HCT116 (cell line): ENCODE data around the gene LRP1B. TPM values are rescaled to one million over a fixed set of nuclear protein-coding genes. Genes with fewer than 3 reads are reported as not detected.

Experiments used
- ATAC-seq: fragments of 200-7000 bp; cut with Tn5 transposase; 2 replicates; pipeline ENCODE4 v1.9.1; 2020; ENCODE audit warnings: mild to moderate bottlenecking, moderate library complexity
- BruUV-seq: library from RNA; stranded (reverse); fragments of 400-500 nt; replicated peaks from 2 replicates; lab custom pipeline; 2021; lab: Mats Ljungman, UMichigan
- CTCF ChIA-PET: fragments of 300-600 bp; sonication (Branson Sonifier 250); formaldehyde crosslinking; loops from one replicate; lab custom pipeline; 2021; ENCODE audit warnings: antibody characterized with exemption; lab: Charles Lee
- POLR2A ChIA-PET: fragments of 300-600, 350-600 bp; sonication (Branson Sonifier 250); formaldehyde crosslinking; loops from one replicate; lab custom pipeline; 2021; ENCODE audit warnings: antibody characterized with exemption; lab: Charles Lee
- RAD21 ChIA-PET, 2 experiments: fragments of 300-600 bp; sonication (Branson Sonifier 250); formaldehyde crosslinking; loops; one replicate each; lab custom pipeline; 2023; ENCODE audit warnings: low total read pairs in 2 of 2; ENCODE audit not compliant: uncharacterized antibody in 2 of 2, unreplicated experiment in 2 of 2, low non-redundant PET in 1 of 2; lab: Charles Lee
- DNase-seq: peaks from one replicate; pipeline ENCODE4 v3.0.0-alpha.2; 2010; ENCODE audit warnings: low read depth, low spot score
- H2AFZ ChIP-seq: fragments of 200-600 bp; shearing (Covaris generic), sonication (generic); 2 replicates; pipeline ENCODE4 v1.6.1; 2017; ENCODE audit warnings: low read depth, mixed run types, mixed read lengths, antibody characterized with exemption, low read length; ENCODE audit not compliant: poor library complexity, severe bottlenecking
- H3K27ac ChIP-seq: 2 replicates; pipeline ENCODE4 v1.5.1; 2012; ENCODE audit warnings: low read depth, low read length
- H3K27me3 ChIP-seq: fragments of 200-600 bp; sonication (generic); 2 replicates; pipeline ENCODE4 v1.6.1; 2016; ENCODE audit warnings: mixed run types, low read length, mixed read lengths; ENCODE audit not compliant: insufficient read depth
- H3K36me3 ChIP-seq, 2 experiments: fragments of 200-500 bp in 1 of 2; fragments of 200-600 bp in 1 of 2; sonication (Bioruptor generic) in 1 of 2; sonication (generic) in 1 of 2; 2 replicates each; pipeline versions ENCODE4 v1.5.1 to v1.6.1; 2014 to 2016; ENCODE audit warnings: low read length in 2 of 2, inconsistent platforms in 1 of 2, mixed read lengths in 1 of 2, mixed run types in 1 of 2; ENCODE audit not compliant: insufficient read depth in 2 of 2, control insufficient read depth in 1 of 2
- H3K4me1 ChIP-seq, 2 experiments: fragments of 200-600 bp in 1 of 2; sonication (generic) in 1 of 2; 2 replicates each; pipeline versions ENCODE4 v1.5.1 to v1.6.1; 2012 to 2017; ENCODE audit warnings: low read length in 2 of 2, inconsistent platforms in 1 of 2, mild to moderate bottlenecking in 1 of 2, mixed read lengths in 1 of 2, mixed run types in 1 of 2, moderate library complexity in 1 of 2; ENCODE audit not compliant: insufficient read depth in 2 of 2, control insufficient read depth in 1 of 2
- H3K4me2 ChIP-seq: fragments of 200-600 bp; sonication (generic); 2 replicates; pipeline ENCODE4 v1.6.1; 2017; ENCODE audit warnings: mixed run types, low read length, mixed read lengths
- H3K4me3 ChIP-seq, 2 experiments: fragments of 200-600 bp in 1 of 2; sonication (generic) in 1 of 2; replicated peaks in 1 of 2; 2 replicates each; pipeline ENCODE4 v1.5.1; 2011 to 2016; ENCODE audit warnings: low read length in 2 of 2, control low read depth in 1 of 2, low read depth in 1 of 2, mild to moderate bottlenecking in 1 of 2, mixed read lengths in 1 of 2, mixed run types in 1 of 2
- H3K79me2 ChIP-seq: fragments of 200-600 bp; sonication (generic); 2 replicates; pipeline ENCODE4 v1.6.1; 2017; ENCODE audit warnings: mild to moderate bottlenecking, mixed run types, low read length, moderate library complexity, mixed read lengths; ENCODE audit not compliant: insufficient read depth
- H3K9ac ChIP-seq: fragments of 200-600 bp; sonication (generic); 2 replicates; pipeline ENCODE4 v1.6.1; 2016; ENCODE audit warnings: low read length, mixed read lengths
- H3K9me2 ChIP-seq: fragments of 200-600 bp; sonication (generic), shearing (Covaris generic); 2 replicates; pipeline ENCODE4 v1.6.1; 2017; ENCODE audit warnings: mixed run types, mild to moderate bottlenecking, moderate library complexity; ENCODE audit not compliant: insufficient read depth
- H3K9me3 ChIP-seq, 2 experiments: fragments of 200-500 bp in 1 of 2; fragments of 200-600 bp in 1 of 2; sonication (Bioruptor generic) in 1 of 2; sonication (generic) in 1 of 2; 2 replicates each; pipeline ENCODE4 v1.6.1; 2014 to 2017; ENCODE audit warnings: low read length in 2 of 2, mixed read lengths in 2 of 2, inconsistent platforms in 1 of 2, low read depth in 1 of 2, mild to moderate bottlenecking in 1 of 2, mixed run types in 1 of 2, moderate library complexity in 1 of 2; ENCODE audit not compliant: control insufficient read depth in 1 of 2, insufficient read depth in 1 of 2
- H4K20me1 ChIP-seq: fragments of 200-600 bp; sonication (generic), shearing (Covaris generic); 2 replicates; pipeline ENCODE4 v1.6.1; 2017; ENCODE audit warnings: mixed run types, mild to moderate bottlenecking, moderate library complexity; ENCODE audit not compliant: insufficient read depth
- EGR1 ChIP-seq: IDR thresholded peaks from 2 replicates; pipeline ENCODE4 v1.6.1; 2012; ENCODE audit warnings: low read depth
- ELF1 ChIP-seq: IDR thresholded peaks from 2 replicates; pipeline ENCODE4 v1.6.1; 2012; ENCODE audit warnings: low read depth, borderline replicate concordance
- EZH2phosphoT487 ChIP-seq: fragments of 200-600 bp; IDR thresholded peaks from 2 replicates; pipeline ENCODE4 v1.6.1; 2018; ENCODE audit warnings: antibody characterized with exemption, borderline replicate concordance
- JUND ChIP-seq: IDR thresholded peaks from 2 replicates; pipeline ENCODE4 v1.6.1; 2012
- MAX ChIP-seq: IDR thresholded peaks from 2 replicates; pipeline ENCODE4 v1.6.1; 2012
- RAD21 ChIP-seq: IDR thresholded peaks from 2 replicates; pipeline ENCODE4 v1.6.1; 2012; ENCODE audit warnings: low read depth, mild to moderate bottlenecking
- REST ChIP-seq: IDR thresholded peaks from 2 replicates; pipeline ENCODE4 v1.6.1; 2012; ENCODE audit warnings: low read depth
- SIN3A ChIP-seq: IDR thresholded peaks from 2 replicates; pipeline ENCODE4 v1.6.1; 2012; ENCODE audit warnings: low read depth
- SP1 ChIP-seq: IDR thresholded peaks from 2 replicates; pipeline ENCODE4 v1.6.1; 2012; ENCODE audit warnings: low read depth
- ZBTB33 ChIP-seq: IDR thresholded peaks from 2 replicates; pipeline ENCODE4 v1.6.1; 2011; ENCODE audit warnings: mild to moderate bottlenecking, low read length, moderate library complexity; ENCODE audit not compliant: insufficient replicate concordance; ENCODE audit errors: extremely low read depth
- ZFX ChIP-seq: fragments of 450-650 bp; IDR thresholded peaks from 2 replicates; pipeline ENCODE4 v1.6.1; 2017
- intact Hi-C: fragments of 100-400 bp; cut with micrococcal nuclease; formaldehyde crosslinking; loops from 2 replicates; pipeline ENCODE4 v1.10.0; 2022
- total RNA-seq: library from RNA; stranded (reverse); gene quantifications from one replicate; pipeline ENCODE4 v1.2.1, GENCODE V29; 2021; ENCODE audit not compliant: unreplicated experiment
- TF ChIP-seq, protein P1 (sequence below): IDR thresholded peaks from 2 replicates; pipeline ENCODE4 v1.6.1; 2012

Gene LRP1B
- total RNA-seq, 1 experiment from 2014 or later = 0.34 TPM

GRCh38 chr2:141133883-141134282 lies 996.9 kb downstream of the LRP1B start:
- no peaks in the 10 kb centered on the region for H3K9me2 ChIP-seq
- H3K4me3 ChIP-seq = no peak overlapping the region
- TF ChIP-seq EZH2phosphoT487 (no peak), JUND (no peak), REST (no peak), SIN3A (no peak), RAD21 (no peak), MAX (no peak), ZBTB33 (no peak), ZFX (no peak), ELF1 (no peak), EGR1 (no peak), SP1 (no peak)
- TF ChIP-seq, protein P1, sequence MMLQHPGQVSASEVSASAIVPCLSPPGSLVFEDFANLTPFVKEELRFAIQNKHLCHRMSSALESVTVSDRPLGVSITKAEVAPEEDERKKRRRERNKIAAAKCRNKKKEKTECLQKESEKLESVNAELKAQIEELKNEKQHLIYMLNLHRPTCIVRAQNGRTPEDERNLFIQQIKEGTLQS = no peak
- H3K27ac ChIP-seq = no peak overlapping the region
- no peaks in the 10 kb centered on the region for H3K9me3 ChIP-seq
- H3K36me3 ChIP-seq = no peaks in the 10 kb centered on the region
- H2AFZ ChIP-seq = no peak overlapping the region
- RAD21 ChIA-PET = no interaction called here
- no peak for DNase-seq
- POLR2A ChIA-PET = no interaction called here
- intact Hi-C loops = no loop called here
- no peaks in the 10 kb centered on the region for H3K4me1 ChIP-seq
- H3K27me3 ChIP-seq = no peaks in the 10 kb centered on the region
- H3K79me2 ChIP-seq = no peaks in the 10 kb centered on the region
- no peak overlapping the region for H3K4me2 ChIP-seq
- BruUV-seq = no TSS peak
- no peaks in the 10 kb centered on the region for H4K20me1 ChIP-seq
- CTCF ChIA-PET = no interaction called here
- no peak overlapping the region for H3K9ac ChIP-seq
- no peak for ATAC-seq
